NCI-H345 treated with DMSO at 0.1 percent for 48 hours (cell line): ENCODE results near the gene ATAD3A.
"Not testable (repeated sequence)": the region's sequence is repeated elsewhere in the genome, so short reads cannot be mapped to it uniquely, and the experiment has no call there.

Experiments
- DNase-seq: peaks from one replicate; lab custom pipeline; 2025; ENCODE audit not compliant: unreplicated experiment; lab: John Stamatoyannopoulos, UW

ATAD3A gene

GRCh38 chr1:1511533-1512285, at the start of gene ATAD3A:
TSS of gene ATAD3A (plus strand) at chr1:1512162. CDS start at chr1:1512269, 107 bp downstream.
- peak; percentile 92 for DNase-seq

- no peak for DNase-seq
Observed at GRCh38 chr1:1462318-1462966, 49.5 kb upstream of the ATAD3A start.

GRCh38 chr1:1463312-1463711, 48.6 kb upstream of the ATAD3A start:
- no peak for DNase-seq

GRCh38 chr1:1468196-1468985, 43.6 kb upstream of the ATAD3A start:
- DNase-seq: not testable (repeated sequence)

GRCh38 chr1:1470626-1471388, 41.2 kb upstream of the ATAD3A start:
- peak; percentile 25 for DNase-seq

- DNase-seq: peak; percentile 62
Observed at GRCh38 chr1:1471389-1472052, 40.4 kb upstream of the ATAD3A start, which contains the start of gene ATAD3B. TSS of gene ATAD3B (plus strand) at chr1:1471765. CDS start at chr1:1471885, 120 bp downstream.

GRCh38 chr1:1472053-1472876, 39.7 kb upstream of the ATAD3A start:
- DNase-seq: not testable (repeated sequence)

GRCh38 chr1:1476011-1476410, 36.0 kb upstream of the ATAD3A start:
- DNase-seq: not testable (repeated sequence)

- no peak for DNase-seq
Observed at GRCh38 chr1:1477206-1477605, 34.8 kb upstream of the ATAD3A start.

GRCh38 chr1:1479547-1480487, 32.1 kb upstream of the ATAD3A start:
- DNase-seq: no peak

- DNase-seq: not testable (repeated sequence)
Observed at GRCh38 chr1:1480488-1480867, 31.5 kb upstream of the ATAD3A start.

- not testable (repeated sequence) for DNase-seq
Observed at GRCh38 chr1:1481811-1482210, 30.2 kb upstream of the ATAD3A start.

- DNase-seq: no peak
Observed at GRCh38 chr1:1482856-1483255, 29.1 kb upstream of the ATAD3A start.

- DNase-seq: no peak
Observed at GRCh38 chr1:1483714-1484113, 28.2 kb upstream of the ATAD3A start.

GRCh38 chr1:1484976-1485750, 26.8 kb upstream of the ATAD3A start:
- not testable (repeated sequence) for DNase-seq

GRCh38 chr1:1485755-1486317, 26.1 kb upstream of the ATAD3A start:
- DNase-seq: not testable (repeated sequence)

- no peak for DNase-seq
Observed at GRCh38 chr1:1487701-1488100, 24.3 kb upstream of the ATAD3A start.
